NOMO-1 treated with DMSO at 0.1 percent for 48 hours (cell line): ENCODE measurements around the gene DLG2.
A peak's percentile ranks its signal among the peaks of the same experiment; 100 is the strongest.
"Not testable (repeated sequence)": the region's sequence is repeated elsewhere in the genome, so short reads cannot be mapped to it uniquely, and the experiment has no call there.

ENCODE experiments used
- DNase-seq: peaks from one replicate; lab custom pipeline; 2025; ENCODE audit not compliant: unreplicated experiment; lab: John Stamatoyannopoulos, UW

The DLG2 gene

GRCh38 chr11:83639995-83640758 is 1987.0 kb downstream of the DLG2 start:
- no peak for DNase-seq

GRCh38 chr11:83635166-83635565 is 1992.0 kb downstream of the DLG2 start:
- DNase-seq, result no peak

- DNase-seq, result no peak
These were observed 1996.9 kb downstream of the DLG2 start for GRCh38 chr11:83630211-83630610.

DNA sequence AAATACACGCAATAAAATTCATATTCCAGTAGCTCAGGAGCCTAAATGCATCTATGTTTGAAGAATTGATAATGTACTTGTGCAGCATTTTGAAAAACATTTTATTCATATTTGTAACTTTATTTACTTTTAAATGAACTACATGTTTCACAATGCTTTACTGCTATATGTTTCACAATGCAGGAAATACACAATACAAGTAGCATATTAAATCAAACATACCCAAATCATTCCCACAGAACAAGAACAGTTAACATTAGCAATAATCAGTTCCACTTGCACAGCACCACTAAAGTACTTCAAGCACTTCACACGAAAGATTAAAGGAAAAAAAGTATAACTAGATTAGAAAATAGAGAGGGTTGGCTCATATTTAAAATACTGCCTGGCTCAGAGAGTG is 1997.4 kb downstream of the DLG2 start:
- no peak for DNase-seq

GRCh38 chr11:83628622-83629355 is 1998.4 kb downstream of the DLG2 start:
- DNase-seq, result no peak

GRCh38 chr11:83625336-83625735 is 2001.8 kb downstream of the DLG2 start:
- DNase-seq, result no peak

DNA sequence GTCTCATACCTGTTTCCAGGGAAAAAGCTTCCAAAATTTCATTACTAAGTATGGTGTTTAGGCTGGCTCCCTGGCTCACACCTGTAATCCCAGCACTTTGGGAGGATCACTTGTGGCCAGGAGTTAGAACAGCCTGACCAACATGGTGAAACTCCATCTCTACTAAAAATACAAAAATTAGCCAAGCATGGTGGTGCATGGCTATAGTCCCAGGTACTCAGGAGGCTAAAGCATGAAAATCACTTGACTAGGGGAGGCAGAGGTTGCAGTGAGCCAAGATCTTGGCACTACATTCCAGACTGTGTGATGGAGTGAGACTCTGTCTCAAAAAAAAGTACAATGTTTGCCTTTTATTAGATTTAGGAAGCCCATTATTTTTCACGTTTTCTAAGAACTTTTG is 2009.5 kb downstream of the DLG2 start:
- no peak for DNase-seq

DNA sequence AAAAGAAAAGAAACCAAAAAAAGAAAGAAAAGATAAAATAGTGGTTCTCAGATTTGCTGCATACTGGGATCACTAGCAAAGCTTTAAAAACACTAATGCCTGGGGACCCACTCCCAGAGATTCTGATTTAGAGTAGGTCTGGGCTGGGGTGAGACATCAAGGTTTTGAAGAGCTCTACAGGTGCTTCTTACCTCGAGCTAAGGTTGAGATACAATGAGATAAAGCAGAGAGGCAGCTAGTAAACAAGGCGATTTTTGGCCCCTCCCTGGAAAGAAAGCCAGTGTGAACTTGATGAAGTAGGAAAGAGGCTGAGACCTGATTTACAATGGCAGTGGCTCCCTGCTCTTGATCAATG is 2013.4 kb downstream of the DLG2 start:
- no peak for DNase-seq

- DNase-seq, result no peak
These were observed 2014.0 kb downstream of the DLG2 start for GRCh38 chr11:83612891-83613766.

GRCh38 chr11:83611600-83611999 is 2015.5 kb downstream of the DLG2 start:
- no peak for DNase-seq

DNA sequence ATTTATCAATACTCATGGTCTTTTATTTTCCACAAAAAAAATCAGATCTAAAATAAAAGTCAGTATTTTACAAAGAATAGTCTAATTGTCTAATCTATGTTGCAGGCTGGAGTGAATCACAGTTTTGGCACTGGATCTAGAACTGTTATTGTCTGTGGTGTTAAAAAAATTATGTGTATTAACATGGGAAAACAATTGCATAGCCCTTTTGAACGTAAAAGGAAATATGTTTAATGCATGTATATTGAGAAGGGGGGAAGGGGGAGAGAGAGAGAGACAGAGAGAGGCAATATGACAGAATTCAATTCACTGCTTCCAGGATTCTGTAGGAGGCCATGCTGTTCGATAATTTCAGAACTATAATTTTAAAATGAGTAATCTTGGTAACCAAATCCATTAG is 2016.1 kb downstream of the DLG2 start:
- DNase-seq, result no peak

DNA sequence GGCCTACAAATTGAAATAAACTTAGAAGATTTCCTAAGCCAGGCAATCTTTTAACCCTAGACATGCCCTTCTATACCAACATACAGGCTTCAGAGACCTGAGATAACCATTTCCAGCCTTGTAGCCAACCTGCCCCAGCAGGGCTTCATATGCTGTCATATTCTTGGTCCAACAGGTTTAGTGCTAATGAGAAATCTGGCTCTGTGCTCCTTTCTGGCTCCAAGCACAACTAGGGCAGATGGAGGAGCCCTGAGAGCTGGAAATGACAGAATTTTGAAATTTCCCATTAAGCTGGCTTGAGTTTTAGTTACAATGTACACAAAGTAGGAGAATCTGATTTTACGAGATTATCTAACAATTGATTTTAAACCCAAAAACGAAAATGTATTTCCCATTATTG is 2018.0 kb downstream of the DLG2 start:
- DNase-seq, result no peak

DNA sequence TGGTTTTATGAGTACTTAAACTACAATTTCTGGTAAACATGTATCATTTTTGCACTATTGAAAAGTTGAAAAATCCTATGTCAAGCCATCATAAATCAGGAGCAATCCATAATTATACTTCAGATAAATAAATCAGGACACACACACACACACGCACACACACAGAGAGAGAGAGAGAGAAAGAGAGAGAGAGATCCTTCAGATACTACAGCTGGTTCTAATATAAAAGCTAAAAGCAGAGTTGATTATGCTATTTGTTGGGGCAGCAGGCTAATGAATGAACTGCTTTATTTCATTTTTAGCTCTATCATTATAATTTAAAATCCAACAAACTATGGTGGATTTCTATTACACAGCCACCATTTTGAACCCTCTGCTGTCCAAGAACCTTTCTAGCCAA is 2018.6 kb downstream of the DLG2 start:
- no peak for DNase-seq

GRCh38 chr11:83601914-83602527 is 2025.1 kb downstream of the DLG2 start:
- DNase-seq, result peak; percentile 8

DNA sequence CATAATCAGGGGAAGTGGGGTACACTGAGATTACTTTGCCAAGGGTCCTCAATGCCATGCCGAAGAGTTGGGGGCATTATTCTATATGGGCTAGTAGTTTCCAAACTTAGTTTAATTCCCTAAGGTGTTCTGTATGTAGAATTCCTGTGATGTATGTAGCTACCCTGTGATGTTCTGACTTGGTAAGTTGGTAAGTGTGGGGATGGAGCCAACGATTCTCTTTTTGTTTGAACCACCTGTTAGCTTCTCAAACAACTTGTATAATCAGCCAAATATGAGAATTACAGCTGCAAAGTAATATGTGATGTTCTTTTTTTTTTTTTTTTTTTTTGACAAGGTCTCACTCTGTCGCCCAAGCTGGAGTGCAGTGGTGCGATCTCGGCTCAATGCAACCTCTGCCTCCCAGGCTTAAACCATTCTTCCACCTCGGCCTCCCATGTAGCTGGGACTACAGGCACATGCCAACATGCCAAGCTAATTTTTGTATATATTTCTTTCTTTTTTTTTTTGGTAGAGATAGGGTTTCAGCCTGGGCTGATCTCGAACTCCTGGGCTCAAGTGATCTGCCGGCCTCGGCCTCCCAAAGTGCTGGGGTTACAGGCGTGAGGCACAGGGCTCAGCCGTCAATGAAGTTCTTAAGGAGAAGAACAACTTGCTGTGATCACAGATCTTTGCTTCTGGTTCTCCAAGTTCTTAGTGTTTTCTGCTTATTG is 2025.8 kb downstream of the DLG2 start:
- DNase-seq, result no peak

GRCh38 chr11:83600661-83601060 is 2026.5 kb downstream of the DLG2 start:
- no peak for DNase-seq

GRCh38 chr11:83599066-83599465 is 2028.1 kb downstream of the DLG2 start:
- no peak for DNase-seq

DNA sequence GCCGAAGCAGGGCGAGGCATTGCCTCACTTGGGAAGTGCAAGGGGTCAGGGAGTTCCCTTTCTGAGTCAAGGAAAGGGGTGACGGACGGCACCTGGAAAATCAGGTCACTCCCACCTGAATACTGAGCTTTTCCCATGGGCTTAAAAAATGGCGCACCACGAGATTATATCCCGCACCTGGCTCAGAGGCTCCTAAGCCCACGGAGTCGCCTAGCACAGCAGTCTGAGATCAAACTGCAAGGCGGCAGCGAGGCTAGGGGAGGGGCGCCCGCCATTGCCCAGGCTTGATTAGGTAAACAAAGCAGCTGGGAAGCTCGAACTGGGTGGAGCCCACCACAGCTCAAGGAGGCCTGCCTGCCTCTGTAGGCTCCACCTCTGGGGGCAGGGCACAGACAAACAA is 2039.3 kb downstream of the DLG2 start:
- DNase-seq, result not testable (repeated sequence)

- no peak for DNase-seq
These were observed 2043.3 kb downstream of the DLG2 start for GRCh38 chr11:83583757-83584366.

- no peak for DNase-seq
These were observed 2052.6 kb downstream of the DLG2 start for GRCh38 chr11:83574519-83574918.
